ENCODE measurements around the gene RUFY1. TPM values are rescaled to one million over a fixed set of nuclear protein-coding genes. Genes with fewer than 3 reads are reported as not detected.
"Not testable (repeated sequence)": the region's sequence is repeated elsewhere in the genome, so short reads cannot be mapped to it uniquely, and the experiment has no call there.

RUFY1 gene
- total RNA-seq, 2 experiments from 2014 or later: 22.5 to 24.7 TPM

DNA sequence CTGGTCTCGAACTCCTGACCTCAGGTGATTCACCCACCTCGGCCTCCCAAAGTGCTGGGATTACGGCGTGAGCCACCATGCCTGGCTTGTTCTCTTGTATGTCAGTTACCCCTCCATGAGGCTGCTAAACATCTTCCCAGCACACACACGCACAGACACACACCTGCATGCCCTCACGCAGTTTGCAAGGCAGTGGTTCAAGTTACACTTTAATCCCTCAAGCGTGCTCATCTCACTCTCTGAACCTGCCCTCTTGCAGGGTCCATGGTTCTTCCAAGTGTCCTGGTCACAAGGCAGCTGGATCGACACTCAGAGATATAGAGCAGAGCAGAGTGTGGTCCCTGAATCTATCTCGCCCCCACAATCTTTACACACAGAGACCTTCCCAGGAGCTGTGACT, 34.1 kb upstream of the RUFY1 start:
- DNase-seq (no peak), ATAC-seq (no peak)
- Mint-ChIP-seq H3K36me3 (ENCODE audit: low read depth) (no peaks in the 10 kb centered on the region), H3K9me3 (no peaks in the 10 kb centered on the region), H3K4me1 (ENCODE audit: low read depth) (no peaks in the 10 kb centered on the region), H3K4me3 (no peak overlapping the region), H3K27ac (no peak overlapping the region), H3K27me3 (no peaks in the 10 kb centered on the region)
- ChIA-PET CTCF (no interaction called here), POLR2A (no interaction called here)
- intact Hi-C loops (cut with micrococcal nuclease): no loop called here
- TF ChIP-seq, protein P1, sequence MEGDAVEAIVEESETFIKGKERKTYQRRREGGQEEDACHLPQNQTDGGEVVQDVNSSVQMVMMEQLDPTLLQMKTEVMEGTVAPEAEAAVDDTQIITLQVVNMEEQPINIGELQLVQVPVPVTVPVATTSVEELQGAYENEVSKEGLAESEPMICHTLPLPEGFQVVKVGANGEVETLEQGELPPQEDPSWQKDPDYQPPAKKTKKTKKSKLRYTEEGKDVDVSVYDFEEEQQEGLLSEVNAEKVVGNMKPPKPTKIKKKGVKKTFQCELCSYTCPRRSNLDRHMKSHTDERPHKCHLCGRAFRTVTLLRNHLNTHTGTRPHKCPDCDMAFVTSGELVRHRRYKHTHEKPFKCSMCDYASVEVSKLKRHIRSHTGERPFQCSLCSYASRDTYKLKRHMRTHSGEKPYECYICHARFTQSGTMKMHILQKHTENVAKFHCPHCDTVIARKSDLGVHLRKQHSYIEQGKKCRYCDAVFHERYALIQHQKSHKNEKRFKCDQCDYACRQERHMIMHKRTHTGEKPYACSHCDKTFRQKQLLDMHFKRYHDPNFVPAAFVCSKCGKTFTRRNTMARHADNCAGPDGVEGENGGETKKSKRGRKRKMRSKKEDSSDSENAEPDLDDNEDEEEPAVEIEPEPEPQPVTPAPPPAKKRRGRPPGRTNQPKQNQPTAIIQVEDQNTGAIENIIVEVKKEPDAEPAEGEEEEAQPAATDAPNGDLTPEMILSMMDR (IDR thresholded peaks at IDR 0.05): no peak

DNA sequence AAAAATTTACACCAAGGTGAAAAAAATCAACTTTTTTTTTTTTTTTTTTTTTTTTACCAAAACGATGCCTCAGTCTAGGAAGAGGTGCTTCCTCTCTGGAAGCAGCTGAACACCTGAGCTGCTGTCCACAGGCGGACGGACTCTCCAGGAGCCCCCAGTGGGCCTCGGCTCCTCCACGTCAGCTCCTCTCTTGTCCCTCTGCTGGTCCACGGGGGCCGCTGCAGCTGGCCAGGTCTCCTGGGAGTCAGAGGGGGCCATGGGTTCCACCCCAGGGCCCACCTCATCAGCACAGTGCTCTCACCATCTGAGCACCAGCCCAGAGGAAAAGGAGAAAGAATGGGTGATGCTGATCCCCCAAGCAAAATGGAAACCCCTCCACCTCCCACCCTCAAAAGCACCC, 32.6 kb upstream of the RUFY1 start:
- H3K27ac Mint-ChIP-seq; ATAC-seq; CTCF ChIA-PET; POLR2A ChIA-PET; H3K36me3 Mint-ChIP-seq (ENCODE audit: low read depth); H3K9me3 Mint-ChIP-seq; DNase-seq; H3K4me1 Mint-ChIP-seq (ENCODE audit: low read depth); intact Hi-C loops (cut with micrococcal nuclease); H3K4me3 Mint-ChIP-seq; H3K27me3 Mint-ChIP-seq: not testable (repeated sequence)

DNA sequence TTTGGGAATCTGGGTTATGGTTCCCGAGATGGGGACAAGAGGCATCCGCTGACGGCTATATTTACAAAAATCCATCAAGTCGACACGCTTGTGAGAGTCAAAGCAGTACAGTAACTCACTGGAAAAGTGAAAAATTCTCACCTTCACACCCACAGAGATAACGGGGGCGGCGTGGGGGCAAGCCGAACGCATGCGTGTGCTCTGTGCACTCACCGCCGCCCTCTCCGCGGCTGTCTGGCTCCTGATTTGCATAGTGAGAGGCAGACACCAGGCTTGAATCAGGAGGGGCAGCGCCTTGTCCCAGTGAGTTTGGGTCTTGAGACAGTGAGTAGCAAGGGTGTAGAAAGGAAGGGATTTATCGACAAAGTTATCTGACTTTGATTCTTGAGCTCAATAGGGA, 32.0 kb upstream of the RUFY1 start:
- H3K4me3 Mint-ChIP-seq; DNase-seq; intact Hi-C loops (cut with micrococcal nuclease); H3K27ac Mint-ChIP-seq; H3K9me3 Mint-ChIP-seq; H3K27me3 Mint-ChIP-seq; CTCF ChIA-PET; H3K36me3 Mint-ChIP-seq (ENCODE audit: low read depth); POLR2A ChIA-PET; ATAC-seq; H3K4me1 Mint-ChIP-seq (ENCODE audit: low read depth): not testable (repeated sequence)

DNA sequence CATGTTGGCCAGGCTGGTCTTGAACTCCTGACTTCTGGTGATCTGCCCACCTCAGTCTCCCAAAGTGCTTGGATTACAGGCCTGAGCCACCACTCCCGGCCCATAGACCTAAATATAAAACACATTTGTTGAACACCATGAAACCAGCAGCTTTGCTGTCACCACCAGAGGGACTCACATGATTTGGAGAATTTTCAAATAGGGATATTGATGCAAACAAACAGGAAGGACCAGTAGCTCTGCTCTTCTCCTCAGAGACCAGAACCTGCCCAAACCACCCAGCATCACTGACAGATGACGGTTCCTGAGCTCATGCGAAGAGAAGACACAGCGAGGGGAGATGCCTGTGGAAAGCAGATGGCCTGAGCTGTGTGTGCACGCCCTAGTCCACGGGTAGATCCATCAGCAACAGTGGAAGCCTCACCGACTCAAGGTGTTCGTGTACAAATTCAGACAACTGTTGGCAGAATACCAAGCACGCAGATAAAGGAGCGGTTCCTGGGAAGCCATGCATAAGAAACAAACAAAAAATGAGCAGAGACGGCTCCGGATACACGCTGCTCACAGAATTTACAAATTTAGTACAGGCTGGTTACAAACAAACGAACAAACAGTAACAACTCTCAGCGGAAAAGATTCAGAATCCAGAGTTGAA, 30.8 kb upstream of the RUFY1 start:
- H3K27ac Mint-ChIP-seq; ATAC-seq; H3K4me1 Mint-ChIP-seq (ENCODE audit: low read depth); H3K27me3 Mint-ChIP-seq; H3K4me3 Mint-ChIP-seq; POLR2A ChIA-PET; H3K9me3 Mint-ChIP-seq; CTCF ChIA-PET; H3K36me3 Mint-ChIP-seq (ENCODE audit: low read depth); DNase-seq: not testable (repeated sequence)
- intact Hi-C loops (cut with micrococcal nuclease): loop anchor here (2.0 kb wide), 1 partner anchor 125 kb away; no protein-coding TSS in a partner anchor

DNA sequence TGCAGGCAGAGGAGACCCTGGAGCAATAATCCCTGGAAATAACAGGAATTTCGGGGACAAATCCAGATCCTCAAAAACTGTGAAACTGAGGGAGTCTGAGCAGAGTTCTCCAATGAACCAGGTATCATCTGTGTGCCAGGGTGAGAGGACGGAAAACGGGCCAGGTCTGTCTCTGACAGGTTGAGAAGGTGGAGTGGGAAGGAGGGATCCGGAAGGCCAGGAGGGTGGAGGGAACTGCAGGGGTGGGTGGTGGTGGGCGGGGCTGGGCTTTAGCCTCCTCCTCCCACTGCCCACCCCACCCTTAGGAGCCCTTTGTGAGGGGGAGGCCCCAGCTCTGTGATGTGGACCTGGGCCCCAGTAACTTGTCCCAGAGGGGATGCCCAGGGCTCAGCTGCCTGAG, 28.2 kb upstream of the RUFY1 start:
- H3K27ac Mint-ChIP-seq; ATAC-seq; H3K27me3 Mint-ChIP-seq; H3K36me3 Mint-ChIP-seq (ENCODE audit: low read depth); H3K4me1 Mint-ChIP-seq (ENCODE audit: low read depth); intact Hi-C loops (cut with micrococcal nuclease); POLR2A ChIA-PET; H3K4me3 Mint-ChIP-seq; CTCF ChIA-PET; H3K9me3 Mint-ChIP-seq; DNase-seq: not testable (repeated sequence)

DNA sequence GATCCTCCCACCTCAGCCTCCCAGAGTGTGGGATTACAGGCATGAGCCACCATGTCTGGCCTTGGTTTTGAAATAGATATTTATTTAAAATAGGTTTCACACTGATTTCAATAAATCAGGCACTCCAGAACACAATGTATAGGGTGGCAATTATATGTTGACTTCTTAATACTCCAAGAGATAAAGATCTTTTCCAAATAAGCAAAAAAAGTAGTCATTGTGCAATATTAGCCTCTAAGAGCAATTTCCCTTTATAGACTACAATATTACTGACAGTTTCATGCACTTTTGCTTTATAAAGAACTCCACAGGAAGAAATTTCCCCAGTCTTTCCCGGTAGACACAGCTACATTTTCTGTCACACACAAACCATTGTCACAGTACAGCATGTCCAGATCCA, 23.4 kb upstream of the RUFY1 start:
- intact Hi-C loops (cut with micrococcal nuclease): no loop called here
- DNase-seq (no peak), ATAC-seq (no peak)
- ChIA-PET POLR2A (no interaction called here), CTCF (no interaction called here)
- Mint-ChIP-seq H3K27ac (no peak overlapping the region), H3K4me1 (ENCODE audit: low read depth) (peaks cover 7% of the 10 kb centered on the region), H3K36me3 (ENCODE audit: low read depth) (no peaks in the 10 kb centered on the region), H3K27me3 (no peaks in the 10 kb centered on the region), H3K4me3 (no peak overlapping the region), H3K9me3 (peaks cover 1% of the 10 kb centered on the region)
- TF ChIP-seq, protein P1 (IDR thresholded peaks at IDR 0.05): no peak

DNA sequence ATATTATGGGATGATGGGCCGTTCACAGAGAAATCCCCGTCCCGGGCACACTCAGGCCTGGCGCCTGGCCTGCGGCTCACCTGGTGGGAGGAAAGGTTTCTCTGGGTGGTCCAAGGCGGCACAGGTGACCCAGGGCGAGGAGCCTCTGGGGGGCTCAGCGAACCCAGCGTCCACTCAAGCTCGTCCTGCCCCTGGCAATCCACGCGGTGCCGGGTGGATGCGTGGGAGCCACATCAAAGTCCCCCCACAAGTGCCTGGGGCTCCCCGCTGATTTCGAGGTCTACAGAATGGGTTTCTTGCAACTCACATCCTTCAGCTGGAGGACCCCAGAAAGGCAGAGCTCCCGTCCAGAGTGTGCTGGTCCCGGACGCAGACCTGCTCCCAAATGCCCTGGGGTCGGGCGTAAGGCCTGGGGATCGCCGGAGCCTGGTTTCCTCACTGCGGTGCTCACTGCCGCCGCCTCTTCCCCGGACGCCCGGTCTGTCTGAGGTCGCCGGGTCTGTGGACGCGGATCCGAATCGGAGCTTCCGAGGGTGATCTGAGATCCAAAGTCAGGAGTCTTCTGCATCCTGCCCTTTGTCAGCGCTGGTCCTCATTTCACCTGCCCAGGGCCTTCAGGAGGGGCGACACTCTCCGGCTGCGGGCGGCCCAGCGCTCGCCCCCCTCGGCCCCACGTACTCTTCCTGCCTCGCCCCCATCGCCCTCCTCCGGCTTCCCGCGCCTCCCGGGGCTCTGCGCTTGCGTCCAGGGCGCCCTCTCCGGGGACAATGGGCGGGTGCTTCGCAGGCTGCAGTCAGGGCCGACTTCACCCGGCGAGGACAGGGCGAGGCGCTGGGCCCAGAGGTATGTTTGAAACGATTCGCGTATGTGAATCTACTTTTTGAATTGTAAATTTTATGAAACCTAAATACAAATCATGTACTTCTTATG, 20.0 kb upstream of the RUFY1 start:
- Mint-ChIP-seq H3K36me3 (ENCODE audit: low read depth) (no peaks in the 10 kb centered on the region), H3K27me3 (no peaks in the 10 kb centered on the region), H3K4me1 (ENCODE audit: low read depth) (peaks cover 7% of the 10 kb centered on the region), H3K9me3 (no peaks in the 10 kb centered on the region), H3K27ac (no peak overlapping the region), H3K4me3 (peak overlapping the region; percentile 57)
- DNase-seq: peak; percentile 81
- ATAC-seq: peak; percentile 98
- intact Hi-C loops (cut with micrococcal nuclease): no loop called here
- ChIA-PET POLR2A (interaction anchor here (1.1 kb wide), 1 partner anchor 32 kb away, joined by 3 read pairs; no protein-coding TSS in a partner anchor), CTCF (no interaction called here)
- TF ChIP-seq, protein P1 (IDR thresholded peaks at IDR 0.05): peak; percentile 52

All from activated CD8-positive, alpha-beta T cell treated with anti-CD3 and anti-CD28 coated beads for 36 hours (primary cell).